Superior temporal gyrus (tissue), 1 donor: Measurements from ENCODE around the gene IGFBP5.

Source experiments
- DNase-seq: peaks from one replicate; pipeline ENCODE4 v3.0.0-alpha.2; 2016; ENCODE audit errors: extremely low spot score

The IGFBP5 gene

GRCh38 chr2:216688731-216689340 lies 6.5 kb downstream of the IGFBP5 start:
- no peak for DNase-seq

GRCh38 chr2:216687646-216688045 lies 7.7 kb downstream of the IGFBP5 start:
- no peak for DNase-seq

GRCh38 chr2:216687111-216687510 lies 8.2 kb downstream of the IGFBP5 start:
- no peak for DNase-seq

DNA sequence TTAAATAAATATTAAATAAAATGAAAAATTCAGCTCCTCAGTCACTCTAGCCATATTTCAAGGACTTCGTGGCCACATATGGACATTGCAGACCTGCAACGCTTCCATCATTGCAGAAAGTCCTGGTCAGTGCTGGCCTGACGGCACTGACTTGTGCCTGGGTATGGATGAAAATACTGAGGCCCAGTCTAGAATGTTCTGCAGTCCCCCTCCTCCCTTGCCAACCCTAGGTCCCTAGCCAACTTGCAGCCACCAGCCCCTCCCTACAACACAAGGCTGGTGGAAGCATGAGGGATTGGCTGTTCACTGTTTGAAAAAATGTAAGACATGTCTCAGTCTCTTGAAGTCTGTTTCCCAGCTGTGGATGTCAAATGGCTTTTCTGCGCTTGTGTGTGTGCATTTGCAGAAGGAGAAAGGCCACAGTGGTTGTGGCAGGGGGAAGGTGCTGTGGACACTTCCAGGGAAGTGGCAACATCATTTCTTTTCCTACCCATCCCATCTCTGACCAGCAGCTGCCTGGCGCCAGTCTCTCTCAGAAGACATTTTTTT lies 9.9 kb downstream of the IGFBP5 start:
- DNase-seq, result no peak

- peak; percentile 45 for DNase-seq
These were observed 11.5 kb downstream of the IGFBP5 start for GRCh38 chr2:216683846-216684245.

GRCh38 chr2:216681683-216682082 lies 13.7 kb downstream of the IGFBP5 start:
- DNase-seq, result no peak

DNA sequence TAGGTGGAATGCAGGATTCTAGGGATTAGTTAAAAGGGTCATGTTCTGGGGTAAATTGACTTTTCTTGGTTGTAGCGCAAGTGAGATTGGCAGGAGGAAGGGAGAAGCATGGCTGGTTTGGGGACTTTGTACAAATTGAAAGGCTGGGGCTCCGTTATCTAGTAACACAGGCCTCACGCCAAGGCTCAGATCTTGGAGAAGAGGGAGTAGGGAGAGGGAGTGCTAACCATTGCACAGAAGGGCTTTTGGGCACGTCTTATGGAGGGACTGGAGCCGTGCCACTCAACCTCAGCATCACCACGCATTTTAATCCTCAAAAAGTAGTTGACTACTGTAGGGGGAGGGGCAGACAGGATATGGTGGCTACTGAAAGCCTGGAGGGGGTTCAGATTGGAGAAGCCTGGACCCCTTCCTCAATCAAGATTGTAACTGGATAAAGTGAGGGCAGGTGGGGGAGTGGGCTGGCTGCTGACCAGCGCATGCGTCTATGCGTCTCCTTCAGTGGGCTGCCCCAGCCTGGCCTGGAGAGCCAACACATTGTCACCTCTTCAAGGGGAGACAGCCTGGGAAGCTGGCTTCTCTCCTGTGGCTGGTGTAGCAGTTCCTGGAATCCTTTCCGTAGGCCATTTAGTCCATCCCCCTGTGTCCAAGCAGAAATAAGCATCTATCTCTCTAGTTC lies 14.3 kb downstream of the IGFBP5 start:
- DNase-seq, result no peak

- DNase-seq, result no peak
These were observed 15.7 kb downstream of the IGFBP5 start for GRCh38 chr2:216679658-216680024.

DNA sequence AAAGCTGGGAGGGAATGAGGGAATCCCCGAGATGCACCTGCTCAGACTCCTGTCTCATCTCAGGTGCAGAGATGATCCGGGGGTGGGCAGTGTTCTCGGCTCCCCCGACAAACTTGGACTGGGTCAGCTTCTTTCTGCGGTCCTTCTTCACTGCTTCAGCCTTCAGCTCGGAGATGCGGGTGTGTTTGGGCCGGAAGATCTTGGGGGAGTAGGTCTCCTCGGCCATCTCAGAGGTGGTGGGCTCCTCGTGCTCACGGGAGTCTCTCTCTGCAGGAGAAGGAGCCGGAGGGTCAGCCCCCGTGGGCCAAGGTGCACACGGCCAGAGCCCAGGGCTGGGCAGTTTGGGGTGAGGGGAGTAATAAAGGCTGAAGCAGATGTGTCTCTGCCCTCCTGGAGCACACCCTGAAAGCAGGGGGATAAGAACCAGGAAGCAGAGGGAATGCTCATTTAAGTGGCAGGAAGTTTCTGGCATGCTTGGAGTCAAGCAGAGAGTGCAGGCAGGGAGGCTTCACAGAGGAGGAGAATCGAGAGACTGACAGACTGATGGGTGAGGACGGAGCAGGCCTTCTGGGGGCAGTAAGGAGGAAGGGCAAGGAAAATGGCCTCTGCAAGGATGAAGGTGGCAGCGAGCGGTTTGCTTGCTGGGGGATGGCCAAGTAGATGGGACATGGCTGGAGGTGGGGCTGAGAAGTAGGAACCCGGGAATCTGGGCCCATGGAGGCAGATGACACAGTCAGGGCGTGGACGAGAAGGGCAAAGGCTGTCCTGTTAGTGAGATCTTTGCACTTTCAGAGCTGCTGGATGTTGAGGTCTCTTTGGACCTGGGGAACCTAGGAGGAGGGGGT lies 16.3 kb downstream of the IGFBP5 start:
- no peak for DNase-seq

GRCh38 chr2:216678098-216678465 lies 17.3 kb downstream of the IGFBP5 start:
- DNase-seq, result no peak

- DNase-seq, result no peak
These were observed 17.8 kb downstream of the IGFBP5 start for GRCh38 chr2:216677439-216678097.

- no peak for DNase-seq
These were observed 18.7 kb downstream of the IGFBP5 start for GRCh38 chr2:216676630-216677029.

DNA sequence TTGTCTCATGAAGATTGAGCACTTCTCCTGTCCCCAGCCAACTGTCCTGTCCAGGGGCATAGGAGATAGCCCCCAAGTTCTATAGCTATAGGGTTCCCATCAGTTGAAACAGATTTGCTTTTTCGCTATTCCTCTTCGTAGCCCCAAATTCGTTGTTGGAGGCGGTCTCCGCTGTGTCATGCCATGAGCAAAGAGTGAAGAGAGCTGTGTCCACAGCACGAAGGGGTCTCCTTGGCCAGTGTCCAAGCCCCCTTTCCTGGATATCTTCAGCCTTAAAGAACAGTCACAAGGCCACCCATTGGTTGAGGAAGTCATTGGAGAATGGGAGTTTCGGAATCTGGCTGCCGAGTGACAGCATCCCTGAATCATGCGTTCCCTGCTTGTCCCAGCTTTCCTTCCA lies 21.0 kb downstream of the IGFBP5 start:
- DNase-seq, result no peak

DNA sequence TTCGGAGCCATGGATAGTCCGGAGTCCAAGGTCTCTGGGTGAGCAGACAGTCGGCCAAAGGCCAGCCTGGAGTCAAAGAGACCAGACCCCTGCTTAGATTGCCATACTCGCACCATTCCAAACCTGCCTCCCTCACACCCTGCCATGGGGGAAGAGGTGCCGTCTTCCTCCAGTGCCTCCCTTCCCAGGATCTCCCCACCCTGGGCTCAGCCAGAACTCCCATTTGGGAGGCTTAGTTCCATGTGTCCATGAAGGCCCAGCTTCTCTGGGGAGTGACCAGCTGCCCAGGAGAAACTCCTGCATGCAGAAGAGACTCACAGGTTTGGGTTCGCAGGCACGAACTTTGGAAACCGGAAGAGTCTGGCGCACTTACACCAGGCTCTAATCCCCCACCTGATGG lies 21.7 kb downstream of the IGFBP5 start:
- no peak for DNase-seq

DNA sequence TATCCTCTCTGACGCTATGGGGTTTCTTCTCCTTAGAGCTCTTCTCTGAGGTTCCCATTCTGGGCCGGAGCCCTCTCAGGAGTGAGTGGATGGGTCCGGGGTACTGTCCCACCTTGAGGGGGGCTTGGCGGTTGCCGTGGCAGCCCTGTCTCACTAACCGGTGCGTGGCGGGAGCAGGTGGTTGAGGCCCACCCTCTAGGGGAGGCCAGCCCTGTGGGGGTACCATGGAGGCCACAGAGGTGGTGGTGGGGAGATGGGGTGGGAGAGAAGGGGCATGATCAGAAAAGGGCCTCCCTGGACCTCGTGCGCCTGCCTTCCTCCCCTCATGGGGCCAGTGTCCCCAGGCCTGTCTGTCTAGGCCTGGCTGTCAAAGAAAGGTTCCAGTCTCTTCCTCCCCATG lies 22.3 kb downstream of the IGFBP5 start:
- DNase-seq, result no peak

DNA sequence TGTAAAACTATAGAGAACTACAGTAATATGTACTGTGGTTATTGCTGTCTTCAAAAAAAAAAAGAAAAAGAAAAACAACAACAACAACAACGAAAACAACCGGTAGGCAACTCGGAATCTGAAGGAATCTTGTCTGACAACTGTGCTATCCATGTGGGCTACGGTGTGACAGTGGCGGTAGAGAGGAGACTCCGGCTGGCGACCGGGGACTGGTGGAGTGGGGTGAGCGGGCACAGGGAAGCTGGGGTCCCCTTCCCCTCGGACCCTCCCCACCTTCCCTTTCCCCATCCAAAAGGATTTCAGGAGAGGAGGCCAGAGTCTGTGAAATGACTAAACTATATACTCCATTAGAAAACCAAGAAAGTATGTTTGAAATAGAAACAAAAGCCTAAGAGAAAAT lies 22.9 kb downstream of the IGFBP5 start:
- no peak for DNase-seq

- DNase-seq, result no peak
These were observed 23.5 kb downstream of the IGFBP5 start for GRCh38 chr2:216671791-216672343.

DNA sequence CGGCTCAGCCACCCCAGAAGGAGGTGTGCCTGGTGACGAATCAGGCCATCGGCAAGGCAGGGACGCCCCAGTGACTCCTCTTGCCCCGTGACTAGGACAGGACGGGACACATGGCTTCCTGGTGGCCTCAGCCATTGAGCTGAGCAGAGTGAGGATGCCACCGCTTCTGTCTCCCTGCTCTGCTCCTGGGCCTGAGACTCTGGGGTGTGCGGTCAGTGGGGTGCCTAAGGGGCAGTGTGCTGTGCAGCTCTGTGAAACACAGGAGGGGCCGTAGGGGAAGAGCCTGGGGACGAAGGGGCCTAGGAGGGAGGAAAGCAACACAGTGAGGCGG lies 24.3 kb downstream of the IGFBP5 start:
- DNase-seq, result no peak

- DNase-seq, result no peak
These were observed 24.9 kb downstream of the IGFBP5 start for GRCh38 chr2:216670266-216671080.

- DNase-seq, result peak; percentile 94
These were observed 28.7 kb downstream of the IGFBP5 start for GRCh38 chr2:216666461-216667233.
